ENCODE results near the gene CETN2. TPM values are rescaled to one million over a fixed set of nuclear protein-coding genes. Genes with fewer than 3 reads are reported as not detected.
A peak's percentile ranks its signal among the peaks of the same experiment; 100 is the strongest.

CETN2 gene
- total RNA-seq, 4 donors from 2014 or later: 8.9 to 24.1 (median 18.7) TPM

DNA sequence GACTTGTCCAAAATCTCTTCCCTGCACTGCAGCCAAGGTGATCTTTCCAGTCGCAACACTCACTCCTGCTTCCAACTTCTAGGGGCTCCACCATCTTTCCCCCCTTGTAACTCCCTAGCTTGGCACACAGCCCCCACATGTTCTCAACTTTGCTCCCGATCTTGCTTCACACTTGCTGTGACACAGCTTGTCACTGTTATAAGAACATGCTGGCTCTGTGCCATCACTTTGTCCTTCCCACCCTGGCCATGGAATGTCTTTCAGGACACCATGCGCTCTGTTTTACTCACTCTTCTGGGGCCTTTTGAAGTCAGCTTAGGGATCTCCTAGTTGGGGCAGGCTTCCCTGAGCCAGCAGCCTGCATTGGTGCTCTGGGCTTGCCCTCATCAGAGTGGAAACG is 2.8 kb upstream of the CETN2 start:
- Histone ChIP-seq H3K27ac (no peak overlapping the region), H3K27me3 (no peaks in the 10 kb centered on the region), H3K4me1 (peaks cover 21% of the 10 kb centered on the region), H3K9me3 (no peaks in the 10 kb centered on the region), H3K36me3 (peaks cover 3% of the 10 kb centered on the region), H3K4me3 (no peak overlapping the region)
- no peak for TF ChIP-seq POLR2AphosphoS5 (IDR thresholded peaks at IDR 0.05)
- TF ChIP-seq EP300 (IDR thresholded peaks at IDR 0.05): no peak
- TF ChIP-seq, protein P1, sequence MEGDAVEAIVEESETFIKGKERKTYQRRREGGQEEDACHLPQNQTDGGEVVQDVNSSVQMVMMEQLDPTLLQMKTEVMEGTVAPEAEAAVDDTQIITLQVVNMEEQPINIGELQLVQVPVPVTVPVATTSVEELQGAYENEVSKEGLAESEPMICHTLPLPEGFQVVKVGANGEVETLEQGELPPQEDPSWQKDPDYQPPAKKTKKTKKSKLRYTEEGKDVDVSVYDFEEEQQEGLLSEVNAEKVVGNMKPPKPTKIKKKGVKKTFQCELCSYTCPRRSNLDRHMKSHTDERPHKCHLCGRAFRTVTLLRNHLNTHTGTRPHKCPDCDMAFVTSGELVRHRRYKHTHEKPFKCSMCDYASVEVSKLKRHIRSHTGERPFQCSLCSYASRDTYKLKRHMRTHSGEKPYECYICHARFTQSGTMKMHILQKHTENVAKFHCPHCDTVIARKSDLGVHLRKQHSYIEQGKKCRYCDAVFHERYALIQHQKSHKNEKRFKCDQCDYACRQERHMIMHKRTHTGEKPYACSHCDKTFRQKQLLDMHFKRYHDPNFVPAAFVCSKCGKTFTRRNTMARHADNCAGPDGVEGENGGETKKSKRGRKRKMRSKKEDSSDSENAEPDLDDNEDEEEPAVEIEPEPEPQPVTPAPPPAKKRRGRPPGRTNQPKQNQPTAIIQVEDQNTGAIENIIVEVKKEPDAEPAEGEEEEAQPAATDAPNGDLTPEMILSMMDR (IDR thresholded peaks at IDR 0.05): no peak
- no peak for TF ChIP-seq POLR2A (IDR thresholded peaks at IDR 0.05)
- no peak for DNase-seq (ENCODE audit: low spot score in 2 of 2)
- WGBS: 75% methylated on average over 4 of the region's 4 CpGs

DNA sequence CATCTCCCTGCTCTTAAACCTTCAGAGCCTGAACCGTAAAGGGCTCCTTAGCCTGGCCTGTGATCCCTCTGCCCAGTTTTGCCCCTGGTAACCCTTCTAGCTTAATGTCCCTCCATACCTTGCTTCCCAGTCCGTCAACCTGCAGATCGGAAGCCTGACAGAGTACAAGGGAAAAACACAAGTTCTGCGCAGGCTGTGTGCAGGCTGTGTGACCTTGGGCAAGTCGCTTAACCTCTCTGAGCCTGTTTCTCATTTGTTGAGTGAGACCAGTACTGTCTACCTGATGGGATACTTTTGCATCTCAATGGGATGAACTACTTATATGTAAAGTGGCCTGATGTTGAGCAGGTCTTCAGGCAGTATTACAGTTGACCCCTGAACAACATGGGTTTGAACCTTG is 2.0 kb upstream of the CETN2 start:
- H3K9me3 ChIP-seq: no peaks in the 10 kb centered on the region
- DNase-seq (ENCODE audit: low spot score in 2 of 2): no peak
- H3K4me1 ChIP-seq: peaks cover 21% of the 10 kb centered on the region
- H3K4me3 ChIP-seq: no peak overlapping the region
- no peaks in the 10 kb centered on the region for H3K27me3 ChIP-seq
- H3K36me3 ChIP-seq: peaks cover 3% of the 10 kb centered on the region
- 99% methylated on average over 5 of the region's 5 CpGs for WGBS
- no peak overlapping the region for H3K27ac ChIP-seq
- TF ChIP-seq POLR2AphosphoS5 (IDR thresholded peaks at IDR 0.05) (no peak), POLR2A (IDR thresholded peaks at IDR 0.05) (no peak), EP300 (IDR thresholded peaks at IDR 0.05) (no peak)
- TF ChIP-seq, protein P1 (IDR thresholded peaks at IDR 0.05): no peak

DNA sequence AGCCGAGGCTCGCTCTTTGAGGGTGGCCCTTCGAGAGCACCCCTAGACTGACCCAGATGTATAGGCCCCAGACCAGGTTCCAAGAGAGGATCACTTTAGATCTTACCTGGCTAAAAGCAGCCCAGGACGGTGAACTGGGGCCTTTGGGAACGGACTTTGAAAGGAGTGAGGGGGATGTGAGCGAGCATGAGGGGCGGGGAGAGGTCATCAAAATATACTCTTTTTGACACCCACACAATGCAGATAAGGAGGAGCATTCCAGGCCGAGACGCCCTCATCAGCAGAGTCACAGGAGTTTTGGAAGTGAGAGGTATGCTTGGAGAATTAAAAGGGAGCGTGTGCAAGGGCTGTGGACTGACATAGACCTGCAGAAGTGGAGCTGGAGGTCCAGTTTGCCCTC is 834 bp upstream of the CETN2 start:
- H3K4me3 ChIP-seq: peak overlapping the region; percentile 64
- peaks cover 3% of the 10 kb centered on the region for H3K36me3 ChIP-seq
- DNase-seq (ENCODE audit: low spot score in 2 of 2): no peak
- no peaks in the 10 kb centered on the region for H3K9me3 ChIP-seq
- no peaks in the 10 kb centered on the region for H3K27me3 ChIP-seq
- peak overlapping the region; percentile 59 for H3K27ac ChIP-seq
- TF ChIP-seq, protein P1 (IDR thresholded peaks at IDR 0.05): no peak
- no peak for TF ChIP-seq EP300 (IDR thresholded peaks at IDR 0.05)
- WGBS: 33% methylated on average over 10 of the region's 10 CpGs
- peaks cover 21% of the 10 kb centered on the region for H3K4me1 ChIP-seq

DNA sequence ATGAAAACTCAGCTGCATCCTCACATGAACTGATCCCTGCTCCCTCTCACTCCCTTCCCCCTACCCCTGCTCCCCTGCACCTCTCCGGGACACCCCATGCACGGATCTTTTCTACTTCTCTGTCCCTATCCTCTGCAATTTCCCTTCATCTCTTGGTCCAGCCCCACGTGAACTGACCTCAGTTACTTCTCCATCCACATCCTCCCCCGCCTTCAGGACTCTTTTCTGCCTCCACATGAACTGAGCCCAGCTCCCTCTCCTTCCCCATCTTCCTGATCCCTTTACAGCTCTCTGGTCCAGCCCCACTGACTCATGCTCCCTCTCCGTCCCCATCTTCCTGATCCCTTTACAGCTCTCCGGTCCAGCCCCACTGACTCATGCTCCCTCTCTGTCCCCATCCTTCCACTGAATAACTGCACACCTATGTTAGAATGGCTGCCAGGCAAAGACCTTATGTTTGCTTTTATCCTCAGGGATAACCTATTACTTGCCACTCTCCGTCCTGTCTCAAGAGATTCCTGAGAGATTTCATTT is 5.6 kb downstream of the CETN2 start:
- Histone ChIP-seq H3K36me3 (no peaks in the 10 kb centered on the region), H3K9me3 (no peaks in the 10 kb centered on the region)
- WGBS: 62% methylated on average over 7 of the region's 7 CpGs

DNA sequence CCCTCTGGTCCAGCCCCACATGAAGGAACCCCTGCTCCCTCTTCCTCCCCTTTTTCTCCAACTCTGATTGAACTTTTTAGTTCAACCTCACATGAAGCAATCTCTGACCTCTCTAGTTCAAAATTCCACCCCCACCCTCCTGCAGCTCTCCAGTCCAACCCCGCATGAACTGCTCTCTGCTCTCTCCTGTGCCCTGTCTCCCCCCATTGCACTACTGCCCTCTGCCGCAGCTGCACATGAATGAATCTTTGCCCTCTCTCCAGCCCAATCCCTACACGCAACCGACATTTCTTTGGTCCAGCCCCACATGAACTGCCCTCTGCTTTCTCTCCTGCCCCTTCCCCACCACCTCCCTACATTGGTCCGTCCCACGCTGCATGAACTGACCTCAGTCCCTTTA is 6.9 kb downstream of the CETN2 start:
- Histone ChIP-seq H3K27ac (no peak overlapping the region), H3K9me3 (no peaks in the 10 kb centered on the region), H3K4me3 (no peak overlapping the region), H3K27me3 (no peaks in the 10 kb centered on the region), H3K4me1 (no peaks in the 10 kb centered on the region), H3K36me3 (no peaks in the 10 kb centered on the region)
- no peak for TF ChIP-seq POLR2A (IDR thresholded peaks at IDR 0.05)
- TF ChIP-seq POLR2AphosphoS5 (IDR thresholded peaks at IDR 0.05): no peak
- TF ChIP-seq, protein P1 (IDR thresholded peaks at IDR 0.05): no peak
- no peak for TF ChIP-seq EP300 (IDR thresholded peaks at IDR 0.05)
- no peak for DNase-seq (ENCODE audit: low spot score in 2 of 2)
- WGBS: 68% methylated on average over 6 of the region's 6 CpGs

More for the DNA sequence above, 5.6 kb downstream of the CETN2 start:
- Histone ChIP-seq H3K27me3 (no peaks in the 10 kb centered on the region), H3K4me3 (no peak overlapping the region), H3K4me1 (peaks cover 5% of the 10 kb centered on the region), H3K27ac (no peak overlapping the region)
- no peak for TF ChIP-seq POLR2AphosphoS5 (IDR thresholded peaks at IDR 0.05)
- no peak for TF ChIP-seq EP300 (IDR thresholded peaks at IDR 0.05)
- TF ChIP-seq, protein P1 (IDR thresholded peaks at IDR 0.05): no peak
- no peak for TF ChIP-seq POLR2A (IDR thresholded peaks at IDR 0.05)
- no peak for DNase-seq (ENCODE audit: low spot score in 2 of 2)
